Keratinocyte (primary cell): ENCODE results near the gene FAM20C. TPM values are rescaled to one million over a fixed set of nuclear protein-coding genes. Genes with fewer than 3 reads are reported as not detected.

Experiments used
- DNase-seq: peaks from one replicate; pipeline ENCODE4 v3.0.0-alpha.2; 2011; ENCODE audit warnings: low read depth, missing footprints, low spot score
- FAIRE-seq: peaks from 2 replicates; lab custom pipeline; 2011; peaks lifted over from hg19 to GRCh38; lab: Jason Lieb, UNC
- H2AFZ ChIP-seq: 2 replicates; pipeline ENCODE4 v1.6.0; 2012; ENCODE audit warnings: low read length, control low read depth, inconsistent platforms; ENCODE audit not compliant: control insufficient read depth
- H3K27ac ChIP-seq: 2 replicates; pipeline ENCODE4 v1.5.1; 2011; ENCODE audit warnings: low read length; ENCODE audit not compliant: control insufficient read depth, insufficient read depth
- H3K27me3 ChIP-seq: 3 replicates; pipeline ENCODE4 v1.6.0; 2011; ENCODE audit warnings: low read length; ENCODE audit not compliant: control insufficient read depth, insufficient read depth; ENCODE audit errors: extremely low read depth
- H3K36me3 ChIP-seq, 2 experiments: 2 replicates in 1 of 2; 3 replicates in 1 of 2; pipeline ENCODE4 v1.5.1; 2011; ENCODE audit warnings: low read length in 2 of 2, mild to moderate bottlenecking in 1 of 2; ENCODE audit not compliant: control insufficient read depth in 2 of 2, insufficient read depth in 2 of 2; ENCODE audit errors: extremely low read depth in 1 of 2
- H3K4me1 ChIP-seq: 3 replicates; pipeline ENCODE4 v1.5.1; 2011; ENCODE audit warnings: low read length; ENCODE audit not compliant: control insufficient read depth, insufficient read depth; ENCODE audit errors: extremely low read depth
- H3K4me2 ChIP-seq: 3 replicates; pipeline ENCODE4 v1.6.0; 2011; ENCODE audit warnings: low read depth, low read length; ENCODE audit not compliant: control insufficient read depth, insufficient read depth; ENCODE audit errors: extremely low read depth
- H3K4me3 ChIP-seq, 3 experiments: fragments of 200-600 bp in 1 of 3; sonication (generic) in 1 of 3; 2 replicates in 2 of 3; 3 replicates in 1 of 3; pipeline ENCODE4 v1.5.1; 2011 to 2016; ENCODE audit warnings: low read length in 3 of 3, mild to moderate bottlenecking in 3 of 3, control low read depth in 2 of 3, inconsistent platforms in 1 of 3, low read depth in 1 of 3, mixed read lengths in 1 of 3, mixed run types in 1 of 3, moderate library complexity in 1 of 3; ENCODE audit not compliant: control insufficient read depth in 2 of 3, insufficient read depth in 2 of 3; ENCODE audit errors: extremely low read depth in 1 of 3
- H3K79me2 ChIP-seq: 2 replicates; pipeline ENCODE4 v1.6.0; 2012; ENCODE audit warnings: low read length; ENCODE audit not compliant: control insufficient read depth, insufficient read depth
- H3K9ac ChIP-seq: 3 replicates; pipeline ENCODE4 v1.6.0; 2011; ENCODE audit warnings: low read length; ENCODE audit not compliant: control insufficient read depth, insufficient read depth; ENCODE audit errors: extremely low read depth
- H3K9me1 ChIP-seq: 3 replicates; pipeline ENCODE4 v1.6.0; 2011; ENCODE audit warnings: low read length; ENCODE audit not compliant: control insufficient read depth, insufficient read depth; ENCODE audit errors: extremely low read depth
- H3K9me3 ChIP-seq: 2 replicates; pipeline ENCODE4 v1.5.1; 2012; ENCODE audit warnings: low read depth, low read length; ENCODE audit not compliant: control insufficient read depth
- H4K20me1 ChIP-seq: 3 replicates; pipeline ENCODE4 v1.6.0; 2011; ENCODE audit warnings: low read length; ENCODE audit not compliant: control insufficient read depth, insufficient read depth; ENCODE audit errors: extremely low read depth
- CTCF ChIP-seq, 3 experiments: IDR thresholded peaks in 1 of 3; conservative IDR thresholded peaks in 1 of 3; optimal IDR thresholded peaks in 1 of 3; 2 replicates in 2 of 3; 3 replicates in 1 of 3; pipeline versions ENCODE3 to v1.5.1; 2011; ENCODE audit warnings: low read length in 3 of 3, mild to moderate bottlenecking in 3 of 3, moderate library complexity in 2 of 3, control low read depth in 1 of 3, inconsistent platforms in 1 of 3; ENCODE audit not compliant: insufficient read depth in 2 of 3; ENCODE audit errors: extremely low read depth in 1 of 3
- EZH2 ChIP-seq: IDR thresholded peaks from one replicate; pipeline ENCODE4 v1.6.1; 2012; ENCODE audit warnings: inconsistent platforms, mild to moderate bottlenecking, low read length, moderate library complexity
- dilution Hi-C: fragments of 300-500 bp; cut with MboI; formaldehyde crosslinking; loops from one replicate; pipeline ENCODE4 v1.7.0; 2020; ENCODE audit warnings: low sequenced_read_pairs; ENCODE audit not compliant: extremely low pct_ligation_motif_present
- polyA plus RNA-seq, 5 experiments: library from polyadenylated mRNA; depleted of rRNA in 3 of 5; stranded (reverse) in 3 of 5; stranded (forward) in 1 of 5; unstranded in 1 of 5; fragments of >200 nt; gene quantifications; 1 replicate in 1 of 5; 2 replicates in 3 of 5; 3 replicates in 1 of 5; pipeline versions ENCODE4 v1.2.1 to v1.2.3, GENCODE V29; 2011 to 2012; ENCODE audit warnings: missing spikeins in 2 of 5, low read depth in 1 of 5, low replicate concordance in 1 of 5

Gene FAM20C
- polyA plus RNA-seq, 1 donor (not counting 4 experiments of a cell fraction or from before 2014, with no cell fraction given): 3.8 TPM

GRCh38 chr7:157771-158625 is 34.4 kb upstream of the FAM20C start:
- Histone ChIP-seq H2AFZ (no peak overlapping the region), H3K4me2 (no peak overlapping the region), H3K27ac (no peak overlapping the region), H3K4me1 (no peaks in the 10 kb centered on the region), H3K36me3 (no peaks in the 10 kb centered on the region), H3K9me3 (no peaks in the 10 kb centered on the region), H3K79me2 (no peaks in the 10 kb centered on the region), H3K27me3 (peaks cover 10% of the 10 kb centered on the region), H3K9ac (no peak overlapping the region), H4K20me1 (no peaks in the 10 kb centered on the region), H3K4me3 (no peak overlapping the region), H3K9me1 (no peaks in the 10 kb centered on the region)
- no peak for DNase-seq
- dilution Hi-C loops: no loop called here
- TF ChIP-seq CTCF (optimal IDR thresholded peaks at IDR 0.05 in 1 of 3, IDR thresholded peaks at IDR 0.05 in 1 of 3, conservative IDR thresholded peaks at IDR 0.05 in 1 of 3; ENCODE audit: extremely low read depth in 1 of 3, insufficient read depth in 2 of 3, low read length in 3 of 3): no peak
- no peak for TF ChIP-seq EZH2
- FAIRE-seq: no peak

- Histone ChIP-seq H3K9me1 (no peaks in the 10 kb centered on the region), H3K4me2 (no peak overlapping the region), H3K9me3 (no peaks in the 10 kb centered on the region), H3K9ac (no peak overlapping the region), H3K4me3 (no peak overlapping the region), H3K27ac (no peak overlapping the region), H3K27me3 (peaks cover 12% of the 10 kb centered on the region), H3K36me3 (no peaks in the 10 kb centered on the region), H3K79me2 (no peaks in the 10 kb centered on the region), H4K20me1 (no peaks in the 10 kb centered on the region), H2AFZ (no peak overlapping the region), H3K4me1 (no peaks in the 10 kb centered on the region)
- FAIRE-seq (no peak), DNase-seq (no peak)
- dilution Hi-C loops: no loop called here
- no peak for TF ChIP-seq CTCF (optimal IDR thresholded peaks at IDR 0.05 in 1 of 3, IDR thresholded peaks at IDR 0.05 in 1 of 3, conservative IDR thresholded peaks at IDR 0.05 in 1 of 3; ENCODE audit: extremely low read depth in 1 of 3, insufficient read depth in 2 of 3, low read length in 3 of 3)
- TF ChIP-seq EZH2: no peak
Observed at GRCh38 chr7:158771-159170, 33.6 kb upstream of the FAM20C start.
